ENCODE measurements around the gene SLC35G1.

GRCh38 chr10:93907059-93907458 lies 13.3 kb downstream of the SLC35G1 start:
- TF ChIP-seq CTCF (IDR thresholded peaks at IDR 0.05) (no peak), POLR2A (IDR thresholded peaks at IDR 0.05) (no peak)
